Right cardiac atrium (tissue), 5 donors: Measurements from ENCODE around the gene NDUFB4. TPM values are rescaled to one million over a fixed set of nuclear protein-coding genes. Genes with fewer than 3 reads are reported as not detected.

Experiments
- ATAC-seq, 2 donors: fragments of 200-7000 bp; cut with Tn5 transposase; one replicate each; pipeline versions ENCODE4 v1.8.0 to v1.9.1; 2020; ENCODE audit warnings: moderate library complexity in 2 of 2, mild to moderate bottlenecking in 1 of 2
- DNase-seq, 3 donors: peaks; one replicate each; pipeline ENCODE4 v3.0.0-alpha.2; 2020
- H3K27ac ChIP-seq: one replicate; pipeline ENCODE4 v1.5.1; 2013; ENCODE audit warnings: mild to moderate bottlenecking, low read length, control low read depth, moderate library complexity
- H3K27me3 ChIP-seq: one replicate; pipeline ENCODE4 v1.6.1; 2013; ENCODE audit not compliant: control insufficient read depth, insufficient read depth
- H3K4me1 ChIP-seq: one replicate; pipeline ENCODE4 v1.6.1; 2013; ENCODE audit warnings: low read length; ENCODE audit not compliant: control insufficient read depth, insufficient read depth
- H3K4me3 ChIP-seq: one replicate; pipeline ENCODE4 v1.5.1; 2013; ENCODE audit warnings: low read length, control low read depth
- H3K9me3 ChIP-seq: one replicate; pipeline ENCODE4 v1.6.1; 2013; ENCODE audit warnings: low read length; ENCODE audit not compliant: control insufficient read depth
- WGBS: extraction: QIAGEN DNeasy Blood & Tissue Kit; methylation state at CpG from one replicate; pipeline ENCODE4 v1.1.7; 2013; 5-methylcytosine and 5-hydroxymethylcytosine counted together
- intact Hi-C, 4 donors: fragments of 100-400 bp; cut with DNase I; formaldehyde crosslinking; loops; one replicate each; pipeline versions ENCODE4 v1.11.0 to v1.14.0; 2022 to 2023
- polyA plus RNA-seq: library from polyadenylated mRNA; stranded (reverse); fragments of 200-250 nt; gene quantifications from one replicate; pipeline ENCODE4 v1.2.3, GENCODE V29; 2013
- total RNA-seq, 4 donors: library from RNA; stranded (reverse); fragmentation: NEBNext Ultra II Directional; extraction: Animal tissue kit (Norgen Biotek cat#: 25700); gene quantifications; one replicate each; pipeline ENCODE4 v1.2.1, GENCODE V29; 2021
- donor health status: healthy with polysubstance abuse.
- donor health status: DM: no; HTN: yes; CAD: no.
- donor health status: DM: no; HTN: no; CAD: no.
- donor health status: DM: no; HTN: yes; CAD: no; lungs with severe emphysema.
- donor health status: DM: yes; HTN: yes; CAD: no.

NDUFB4 gene
- total and polyA plus RNA-seq, 5 donors, result 286 to 667 (median 393) TPM

- H3K4me3 ChIP-seq, result no peak overlapping the region
- H3K4me1 ChIP-seq, result peaks cover 6% of the 10 kb centered on the region
- H3K27ac ChIP-seq, result no peak overlapping the region
- WGBS, result 94% methylated on average over 2 of the region's 2 CpGs
- intact Hi-C loops, result no loop called here
- H3K27me3 ChIP-seq, result no peaks in the 10 kb centered on the region
- no peak for ATAC-seq
- no peak for DNase-seq
- H3K9me3 ChIP-seq, result no peaks in the 10 kb centered on the region
These were observed 45.6 kb downstream of the NDUFB4 start for GRCh38 chr3:120641696-120642246.

DNA sequence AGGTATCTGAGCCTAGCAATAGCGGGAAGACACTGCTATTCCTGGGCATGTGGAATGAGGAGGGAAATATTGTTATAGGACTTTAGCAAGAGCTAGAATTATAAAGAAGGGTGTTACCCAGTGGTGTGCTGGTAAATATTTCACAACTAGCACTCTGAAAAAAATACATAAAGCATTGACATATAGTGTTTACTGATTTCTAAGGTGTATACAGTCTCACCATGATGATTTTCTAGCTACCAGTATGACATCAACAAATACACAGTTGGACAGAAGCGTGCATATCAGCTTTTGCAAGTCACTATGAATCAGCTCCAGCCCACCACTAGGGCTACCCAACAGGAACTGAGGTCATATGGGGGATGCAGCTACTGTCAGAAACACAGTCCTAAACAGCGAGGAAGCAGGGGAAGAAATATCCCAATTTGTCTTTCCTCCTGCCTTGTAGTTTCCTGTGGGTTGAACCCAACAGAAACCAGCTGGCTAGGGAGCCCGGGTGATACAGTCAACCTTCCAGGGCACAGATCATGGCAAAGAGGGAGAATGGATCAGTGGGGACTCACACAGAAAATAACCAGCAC, 46.3 kb downstream of the NDUFB4 start:
- Histone ChIP-seq H3K27me3 (no peaks in the 10 kb centered on the region), H3K9me3 (no peaks in the 10 kb centered on the region), H3K4me1 (peaks cover 6% of the 10 kb centered on the region), H3K4me3 (no peak overlapping the region), H3K27ac (no peak overlapping the region)
- WGBS, result 54% methylated on average over 4 of the region's 4 CpGs
- intact Hi-C loops, result no loop called here
- no peak for ATAC-seq
- no peak for DNase-seq

GRCh38 chr3:120645083-120645845, 49.1 kb downstream of the NDUFB4 start:
- ATAC-seq (peak in 1 of 2 donors; percentile 40), DNase-seq (no peak)
- H3K27ac ChIP-seq, result no peak overlapping the region
- no peak overlapping the region for H3K4me3 ChIP-seq
- H3K4me1 ChIP-seq, result peaks cover 6% of the 10 kb centered on the region
- 38% methylated on average over 5 of the region's 5 CpGs for WGBS
- intact Hi-C loops, result no loop called here
- no peaks in the 10 kb centered on the region for H3K9me3 ChIP-seq
- H3K27me3 ChIP-seq, result no peaks in the 10 kb centered on the region

GRCh38 chr3:120646771-120647432, 50.8 kb downstream of the NDUFB4 start:
- Histone ChIP-seq H3K27me3 (no peaks in the 10 kb centered on the region), H3K9me3 (no peaks in the 10 kb centered on the region), H3K27ac (no peak overlapping the region), H3K4me1 (peaks cover 6% of the 10 kb centered on the region), H3K4me3 (no peak overlapping the region)
- peak; percentile 29 to 83 for ATAC-seq
- 45% methylated on average over 5 of the region's 5 CpGs for WGBS
- intact Hi-C loops, result no loop called here
- DNase-seq, result no peak

- WGBS, result 92% methylated on average over 5 of the region's 5 CpGs
- ATAC-seq (no peak), DNase-seq (no peak)
- intact Hi-C loops, result no loop called here
- Histone ChIP-seq H3K4me3 (no peak overlapping the region), H3K27ac (no peak overlapping the region), H3K4me1 (peaks cover 6% of the 10 kb centered on the region), H3K9me3 (no peaks in the 10 kb centered on the region), H3K27me3 (no peaks in the 10 kb centered on the region)
These were observed 52.2 kb downstream of the NDUFB4 start for GRCh38 chr3:120648290-120648689.

- Histone ChIP-seq H3K4me3 (no peak overlapping the region), H3K4me1 (peaks cover 4% of the 10 kb centered on the region), H3K9me3 (no peaks in the 10 kb centered on the region), H3K27ac (no peak overlapping the region), H3K27me3 (no peaks in the 10 kb centered on the region)
- ATAC-seq, result no peak
- no peak for DNase-seq
- intact Hi-C loops, result no loop called here
- WGBS, result 71% methylated on average over 3 of the region's 3 CpGs
These were observed 53.7 kb downstream of the NDUFB4 start for GRCh38 chr3:120649830-120650233.

DNA sequence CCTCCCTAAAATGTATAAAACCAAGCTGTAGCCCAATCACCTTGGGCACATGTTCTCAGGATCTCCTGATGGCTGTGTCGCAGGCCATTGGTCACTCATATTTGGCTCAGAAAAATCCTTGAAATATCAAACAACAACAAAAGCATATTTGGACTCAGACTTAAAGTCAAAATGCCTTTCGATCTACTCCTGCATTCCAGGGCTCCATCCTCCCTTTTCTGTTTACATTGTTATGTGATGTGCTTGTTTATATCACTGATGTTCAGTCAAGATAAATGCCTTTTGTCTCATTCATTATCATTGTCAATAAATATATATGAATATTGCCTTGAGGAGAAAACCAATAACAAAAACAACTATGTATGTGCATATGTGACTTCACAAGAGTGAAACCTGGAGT, 54.2 kb downstream of the NDUFB4 start:
- intact Hi-C loops, result no loop called here
- Histone ChIP-seq H3K27ac (no peak overlapping the region), H3K4me1 (peaks cover under 1% of the 10 kb centered on the region), H3K9me3 (no peaks in the 10 kb centered on the region), H3K27me3 (no peaks in the 10 kb centered on the region), H3K4me3 (no peak overlapping the region)
- ATAC-seq, result no peak
- DNase-seq, result no peak
- WGBS, result 94% methylated on average over 2 of the region's 2 CpGs

Other genes with a start within 250 kb of the NDUFB4 start
- 10 to 100 TPM; 10.3 to 14.6 (median 12.4) TPM for gene LRRC58, start 247.0 kb upstream of the NDUFB4 start, total RNA-seq
- 4.6 TPM for gene LRRC58, start 247.0 kb upstream of the NDUFB4 start, polyA plus RNA-seq
- 100 to 1,000 TPM; 341 to 735 (median 465) TPM for gene FSTL1, start 145.3 kb upstream of the NDUFB4 start, total RNA-seq
- gene FSTL1, start 145.3 kb upstream of the NDUFB4 start, polyA plus RNA-seq, result 134 TPM
- under 1 TPM in 2 of 4 donors, not detected in 2; 0.11 to 0.50 TPM for gene HGD, start 85.9 kb downstream of the NDUFB4 start, total RNA-seq
- 0.07 TPM for gene HGD, start 85.9 kb downstream of the NDUFB4 start, polyA plus RNA-seq
- 10 to 100 TPM; 13.6 to 19.6 (median 15.7) TPM for gene RABL3, start 146.2 kb downstream of the NDUFB4 start, total RNA-seq
- gene RABL3, start 146.2 kb downstream of the NDUFB4 start, polyA plus RNA-seq, result 4.7 TPM
- 10 to 100 TPM; 10.3 to 13.9 (median 11.7) TPM for gene GTF2E1, start 146.4 kb downstream of the NDUFB4 start, total RNA-seq
- 4.9 TPM for gene GTF2E1, start 146.4 kb downstream of the NDUFB4 start, polyA plus RNA-seq